Midbrain (tissue), 1 donor: ENCODE measurements around the gene GRK2.

ENCODE experiments used
- DNase-seq: peaks from one replicate; lab custom pipeline; 2025; lab: John Stamatoyannopoulos, UW

GRK2 gene

GRCh38 chr11:67282155-67282875 is 16.0 kb downstream of the GRK2 start:
- no peak for DNase-seq

- DNase-seq: no peak
Measured at GRCh38 chr11:67282876-67283371, 16.7 kb downstream of the GRK2 start.

- DNase-seq: no peak
Measured at GRCh38 chr11:67283481-67283963, 17.2 kb downstream of the GRK2 start.

- no peak for DNase-seq
Measured at GRCh38 chr11:67284811-67285540, 18.7 kb downstream of the GRK2 start.

GRCh38 chr11:67285541-67286498 is 19.5 kb downstream of the GRK2 start:
- no peak for DNase-seq

GRCh38 chr11:67286621-67287333 is 20.5 kb downstream of the GRK2 start:
- peak; percentile 48 for DNase-seq

GRCh38 chr11:67287355-67288197 is 21.3 kb downstream of the GRK2 start:
- no peak for DNase-seq

GRCh38 chr11:67288198-67288451 is 21.9 kb downstream of the GRK2 start:
- no peak for DNase-seq

GRCh38 chr11:67288452-67289225 is 22.4 kb downstream of the GRK2 start:
- DNase-seq: peak; percentile 83

GRCh38 chr11:67289226-67289650 is 23.0 kb downstream of the GRK2 start, which contains the start of gene ANKRD13D:
TSS of gene ANKRD13D (plus strand) at chr11:67289303. CDS start at chr11:67289461, 158 bp downstream.
- DNase-seq: no peak

- no peak for DNase-seq
Measured at GRCh38 chr11:67289651-67290479, 23.6 kb downstream of the GRK2 start.

- DNase-seq: no peak
Measured at GRCh38 chr11:67290801-67291200, 24.5 kb downstream of the GRK2 start.

- no peak for DNase-seq
Measured at GRCh38 chr11:67291481-67292381, 25.5 kb downstream of the GRK2 start.

- no peak for DNase-seq
Measured at GRCh38 chr11:67292671-67293070, 26.4 kb downstream of the GRK2 start.

GRCh38 chr11:67293090-67293489 is 26.8 kb downstream of the GRK2 start:
- DNase-seq: no peak

- DNase-seq: no peak
Measured at GRCh38 chr11:67295846-67296245, 29.6 kb downstream of the GRK2 start.

- no peak for DNase-seq
Measured at GRCh38 chr11:67298786-67299185, 32.5 kb downstream of the GRK2 start.
